ENCODE results near the gene ZNF319. TPM values are rescaled to one million over a fixed set of nuclear protein-coding genes. Genes with fewer than 3 reads are reported as not detected.

ZNF319 gene
- total RNA-seq, 2 donors from 2014 or later, result 9.6 to 10.7 TPM

DNA sequence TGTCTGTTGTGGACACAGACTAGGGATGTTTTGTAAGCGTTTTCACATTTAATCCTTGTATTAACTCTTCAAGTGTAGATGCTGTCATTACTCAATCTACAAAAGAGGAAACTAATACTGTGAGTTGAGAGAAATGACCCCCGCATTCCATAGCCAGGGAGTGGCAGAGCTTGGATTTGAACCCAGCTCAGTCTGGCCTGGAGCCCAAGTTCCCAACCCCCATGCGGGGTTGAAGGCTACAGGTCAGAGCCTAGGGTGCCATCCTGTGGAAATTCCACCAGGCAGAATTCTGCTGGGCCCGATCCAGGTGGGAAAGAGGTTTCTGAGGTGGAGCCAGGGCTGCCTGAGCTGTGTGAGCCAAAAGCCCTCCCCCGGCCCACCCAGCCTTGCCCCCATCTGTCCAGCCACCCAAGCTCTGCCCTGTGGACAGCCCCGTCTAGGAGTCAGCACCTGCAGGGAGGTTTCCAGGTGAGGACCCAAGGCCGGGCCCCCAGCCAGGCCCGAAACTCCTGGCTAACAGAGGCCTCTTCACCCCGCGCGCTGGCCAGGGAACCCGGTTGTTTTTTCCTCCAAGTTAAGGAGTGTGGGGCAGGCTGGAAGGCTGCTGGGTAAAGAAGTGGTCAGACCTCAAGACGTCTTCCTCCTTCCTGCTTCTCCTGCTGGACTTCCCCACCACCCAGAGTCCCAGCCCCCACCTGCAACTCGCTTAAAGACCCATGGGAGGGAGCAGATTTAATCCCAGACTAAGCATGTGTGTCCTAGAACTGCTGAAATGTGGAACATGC lies 30.7 kb upstream of the ZNF319 start:
- no peak overlapping the region for H3K4me3 Mint-ChIP-seq
- H3K9me3 Mint-ChIP-seq, result no peaks in the 10 kb centered on the region
- no peaks in the 10 kb centered on the region for H3K36me3 Mint-ChIP-seq
- no peak overlapping the region for H3K27ac Mint-ChIP-seq
- ATAC-seq (no peak), DNase-seq (ENCODE audit: low spot score) (no peak)
- peaks cover 0 to 3% of the 10 kb centered on the region in 2 donors for H3K4me1 Mint-ChIP-seq (ENCODE audit: low read depth in 2 of 2)
- peaks cover 0 to 8% of the 10 kb centered on the region in 2 donors for H3K27me3 Mint-ChIP-seq

DNA sequence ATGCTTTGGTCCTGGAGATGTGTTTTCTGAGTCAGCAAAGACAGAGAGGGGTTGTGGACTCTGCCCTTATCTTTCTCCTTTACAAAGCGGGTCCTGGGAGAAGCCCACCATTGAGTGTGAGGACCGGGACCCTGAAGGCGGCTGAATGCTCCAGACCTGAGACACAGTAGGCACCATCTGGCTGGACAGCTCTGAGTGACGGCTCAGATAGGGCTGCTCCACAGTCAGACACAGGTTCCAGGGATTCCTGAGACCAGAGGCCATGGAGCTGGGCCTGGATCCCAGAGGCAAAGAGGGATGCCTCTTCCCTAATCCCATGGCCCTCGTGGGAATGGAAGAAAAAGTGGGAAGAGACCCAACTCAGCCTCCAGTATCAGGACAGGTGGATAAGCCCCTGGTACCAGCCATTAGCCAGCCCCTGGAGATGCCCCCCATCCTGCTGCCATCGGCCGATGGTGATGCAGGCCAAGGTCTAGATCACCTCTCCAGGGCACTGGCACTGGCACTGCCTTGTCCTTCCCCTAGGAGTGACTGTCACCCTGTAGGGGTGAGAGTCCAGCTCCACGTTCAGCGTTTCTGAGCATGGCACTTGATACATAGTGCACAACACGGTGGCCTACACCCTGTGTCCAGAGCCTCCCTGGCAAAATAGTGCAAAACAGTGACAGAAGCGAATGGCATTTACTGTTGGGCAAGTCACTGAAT lies 29.8 kb upstream of the ZNF319 start:
- Mint-ChIP-seq H3K9me3 (no peaks in the 10 kb centered on the region), H3K4me1 (ENCODE audit: low read depth in 2 of 2) (peaks cover 0 to 3% of the 10 kb centered on the region in 2 donors), H3K36me3 (no peaks in the 10 kb centered on the region), H3K4me3 (no peak overlapping the region), H3K27ac (no peak overlapping the region), H3K27me3 (peaks cover 0 to 8% of the 10 kb centered on the region in 2 donors)
- ATAC-seq, result no peak
- DNase-seq (ENCODE audit: low spot score), result no peak

DNA sequence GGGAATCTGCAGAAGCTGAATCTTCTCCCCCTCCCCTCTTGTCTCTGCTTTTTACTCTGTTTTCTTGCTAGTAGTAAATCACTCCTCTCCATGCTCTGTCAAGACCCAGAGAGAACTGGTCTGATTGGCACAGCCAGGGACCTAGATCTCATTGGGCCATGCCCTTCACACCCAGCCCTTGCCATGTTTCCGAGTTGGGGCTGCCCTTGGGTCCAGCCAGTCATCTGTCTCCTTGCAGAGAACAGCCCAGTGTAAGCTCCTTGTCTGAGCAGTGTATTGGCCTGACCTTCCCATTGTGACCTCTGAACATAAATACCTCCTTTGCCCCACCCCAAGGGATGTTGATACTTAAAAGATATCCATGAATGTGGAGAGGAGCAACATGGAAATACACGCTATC lies 28.9 kb upstream of the ZNF319 start:
- no peak for ATAC-seq
- Mint-ChIP-seq H3K9me3 (no peaks in the 10 kb centered on the region), H3K4me3 (no peak overlapping the region), H3K27me3 (peaks cover 0 to 8% of the 10 kb centered on the region in 2 donors), H3K27ac (no peak overlapping the region), H3K36me3 (no peaks in the 10 kb centered on the region), H3K4me1 (ENCODE audit: low read depth in 2 of 2) (peaks cover 0 to 8% of the 10 kb centered on the region in 2 donors)
- DNase-seq (ENCODE audit: low spot score), result no peak

DNA sequence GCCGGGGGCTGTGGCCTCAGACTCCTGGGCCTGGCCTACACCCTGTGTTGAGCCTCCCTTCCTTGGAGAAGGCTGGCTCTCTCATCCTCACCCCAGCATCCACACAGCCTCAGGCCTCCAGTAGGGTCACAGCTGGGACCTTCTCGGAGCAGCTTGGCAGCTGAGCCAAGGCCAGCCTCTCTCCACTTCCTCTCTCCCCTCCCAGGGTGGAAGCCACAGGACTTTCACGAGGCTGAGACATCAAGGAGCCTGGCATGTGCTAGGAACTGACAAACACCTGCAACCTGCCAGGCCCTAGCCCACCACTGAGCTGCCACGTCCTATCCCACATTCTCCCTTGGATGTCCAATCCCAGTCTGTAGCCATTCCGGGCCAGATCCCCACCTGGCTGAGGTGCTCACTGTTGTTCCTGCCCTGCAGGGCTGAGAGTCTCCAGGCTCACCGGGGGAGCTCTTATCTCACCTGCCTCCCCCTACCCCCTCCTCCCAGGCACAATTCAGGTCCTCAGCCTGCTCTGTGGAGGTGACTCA lies 28.1 kb upstream of the ZNF319 start:
- DNase-seq (ENCODE audit: low spot score), result no peak
- Mint-ChIP-seq H3K27ac (no peak overlapping the region), H3K9me3 (no peaks in the 10 kb centered on the region), H3K4me3 (no peak overlapping the region), H3K4me1 (ENCODE audit: low read depth in 2 of 2) (peaks cover 0 to 12% of the 10 kb centered on the region in 2 donors), H3K27me3 (peaks cover 0 to 8% of the 10 kb centered on the region in 2 donors), H3K36me3 (no peaks in the 10 kb centered on the region)
- ATAC-seq, result no peak

DNA sequence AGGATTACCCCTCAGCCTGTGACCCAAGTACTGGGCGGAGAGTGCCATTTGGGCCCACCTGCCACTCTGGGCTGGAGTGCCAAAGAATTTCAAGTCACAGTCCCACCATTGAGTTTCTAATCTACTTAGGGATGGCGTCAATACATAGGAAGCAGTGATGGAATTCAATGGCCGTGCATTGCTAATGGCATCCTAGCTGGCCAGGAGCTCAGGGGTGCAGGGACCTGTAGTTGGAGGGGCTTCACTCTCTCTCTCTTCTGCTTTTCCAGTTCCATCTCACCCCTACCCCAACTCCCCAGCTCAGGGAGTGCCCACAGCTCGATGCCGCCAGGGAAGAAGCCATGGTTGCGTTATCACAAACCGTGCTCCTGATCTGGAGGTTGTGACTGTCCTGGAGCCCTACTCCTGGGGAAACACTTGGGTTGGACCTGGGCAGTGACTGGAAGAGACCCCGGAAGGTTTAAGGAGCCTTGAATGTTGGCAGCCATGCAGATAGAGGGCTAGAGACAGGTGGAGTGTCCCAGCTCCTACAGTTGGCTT lies 27.5 kb upstream of the ZNF319 start:
- ATAC-seq (no peak), DNase-seq (ENCODE audit: low spot score) (no peak)
- peak overlapping the region; percentile 65 for H3K4me3 Mint-ChIP-seq
- H3K27ac Mint-ChIP-seq, result no peak overlapping the region
- H3K36me3 Mint-ChIP-seq, result no peaks in the 10 kb centered on the region
- H3K4me1 Mint-ChIP-seq (ENCODE audit: low read depth in 2 of 2), result peaks cover 0 to 12% of the 10 kb centered on the region in 2 donors
- peaks cover 0 to 8% of the 10 kb centered on the region in 2 donors for H3K27me3 Mint-ChIP-seq
- H3K9me3 Mint-ChIP-seq, result no peaks in the 10 kb centered on the region

DNA sequence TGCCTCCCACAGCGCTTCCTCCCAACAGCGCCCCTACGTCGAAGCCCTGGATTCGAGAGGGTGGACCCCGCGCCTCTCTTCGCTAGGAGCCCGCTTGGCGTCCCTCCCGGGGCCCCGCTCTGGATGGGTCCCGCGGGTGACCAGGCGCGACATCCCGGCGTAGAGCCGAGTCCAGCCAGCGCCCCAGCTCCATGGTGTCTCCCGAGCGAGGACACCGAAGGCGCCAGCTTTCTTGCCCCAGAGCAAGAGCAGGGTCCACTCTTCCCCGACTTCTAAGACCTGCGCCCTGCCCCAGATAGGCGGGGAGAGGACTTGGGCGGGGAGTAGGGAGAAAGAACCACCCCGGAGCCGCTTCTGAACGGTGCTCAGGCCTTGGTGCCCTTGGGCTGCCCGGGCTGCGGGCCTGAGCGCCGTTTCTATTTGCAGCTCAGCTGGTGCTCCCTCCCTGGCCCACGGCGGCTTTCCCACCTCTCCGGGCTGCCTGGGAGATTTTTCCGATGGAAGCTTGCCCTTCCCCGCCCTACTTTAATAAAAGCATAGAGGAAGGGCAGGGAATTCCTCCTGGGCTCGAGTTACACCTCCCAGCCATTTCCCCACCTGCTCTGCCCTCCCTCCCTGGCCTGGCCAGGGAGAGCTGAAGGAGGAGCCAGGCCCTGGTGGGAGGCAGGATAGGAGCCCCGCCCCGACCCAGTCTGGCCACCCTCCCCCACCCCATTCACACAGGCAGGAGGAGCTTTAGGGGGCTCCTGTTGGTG lies 26.9 kb upstream of the ZNF319 start:
- H3K9me3 Mint-ChIP-seq, result no peaks in the 10 kb centered on the region
- H3K4me3 Mint-ChIP-seq, result peak overlapping the region; percentile 10
- no peaks in the 10 kb centered on the region for H3K36me3 Mint-ChIP-seq
- ATAC-seq (no peak), DNase-seq (ENCODE audit: low spot score) (no peak)
- no peak overlapping the region for H3K27ac Mint-ChIP-seq
- H3K4me1 Mint-ChIP-seq (ENCODE audit: low read depth in 2 of 2), result peaks cover 0 to 12% of the 10 kb centered on the region in 2 donors
- peaks cover 0 to 8% of the 10 kb centered on the region in 2 donors for H3K27me3 Mint-ChIP-seq

DNA sequence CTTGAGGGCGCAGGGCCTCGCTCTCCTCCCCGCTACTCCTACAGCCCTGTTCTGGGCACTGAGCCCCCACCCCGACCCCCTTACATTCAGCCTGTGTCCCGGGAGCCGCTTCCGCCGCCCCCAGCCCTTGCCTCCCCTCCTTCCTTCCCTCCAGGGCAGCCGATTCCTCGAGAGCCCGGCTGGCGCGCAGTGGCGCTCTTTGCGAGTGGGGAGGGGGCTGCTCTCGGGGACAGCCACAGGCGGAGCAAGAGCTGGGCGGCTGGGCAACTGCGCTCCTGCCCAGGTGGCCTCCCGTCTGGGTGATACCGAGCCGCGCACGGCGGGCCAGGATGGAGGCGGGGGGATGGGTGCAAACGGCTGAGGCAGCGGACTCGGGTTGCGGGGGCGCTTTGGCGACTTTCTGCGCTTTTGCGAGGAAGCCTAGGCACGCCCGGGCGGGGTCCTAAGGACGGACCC lies 26.3 kb upstream of the ZNF319 start:
- DNase-seq (ENCODE audit: low spot score) (no peak), ATAC-seq (no peak)
- no peak overlapping the region for H3K27ac Mint-ChIP-seq
- peaks cover 0 to 12% of the 10 kb centered on the region in 2 donors for H3K4me1 Mint-ChIP-seq (ENCODE audit: low read depth in 2 of 2)
- H3K9me3 Mint-ChIP-seq, result no peaks in the 10 kb centered on the region
- peak overlapping the region; percentile 10 for H3K4me3 Mint-ChIP-seq
- H3K27me3 Mint-ChIP-seq, result peaks cover 0 to 8% of the 10 kb centered on the region in 2 donors
- H3K36me3 Mint-ChIP-seq, result no peaks in the 10 kb centered on the region

DNA sequence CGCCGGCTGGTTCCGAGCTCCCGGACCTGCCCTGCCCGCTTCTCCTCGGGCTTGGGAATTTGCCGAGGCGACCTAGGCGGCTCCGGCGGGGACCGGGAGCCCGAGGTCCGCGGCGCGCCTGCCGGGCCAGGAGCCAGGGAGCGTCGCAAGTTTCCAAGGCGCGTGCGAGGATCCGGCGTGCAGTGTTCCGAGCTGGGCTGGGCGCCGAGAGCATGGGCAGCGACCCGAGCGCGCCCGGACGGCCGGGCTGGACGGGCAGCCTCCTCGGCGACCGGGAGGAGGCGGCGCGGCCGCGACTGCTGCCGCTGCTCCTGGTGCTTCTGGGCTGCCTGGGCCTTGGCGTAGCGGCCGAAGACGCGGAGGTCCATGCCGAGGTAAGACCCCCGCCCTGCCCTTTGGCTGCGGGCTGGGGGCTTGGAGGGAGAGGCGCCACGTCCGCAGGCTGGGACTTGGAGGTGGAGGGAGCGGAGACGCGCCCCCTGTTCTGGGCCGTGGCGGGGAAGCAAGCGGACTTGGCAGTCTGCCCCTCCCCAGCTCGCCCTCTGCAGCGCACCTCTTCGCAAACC lies 25.8 kb upstream of the ZNF319 start:
- DNase-seq (ENCODE audit: low spot score) (no peak), ATAC-seq (peak in 1 of 2 donors; percentile 17)
- peaks cover 0 to 8% of the 10 kb centered on the region in 2 donors for H3K27me3 Mint-ChIP-seq
- H3K27ac Mint-ChIP-seq, result no peak overlapping the region
- no peak overlapping the region for H3K4me3 Mint-ChIP-seq
- H3K36me3 Mint-ChIP-seq, result no peaks in the 10 kb centered on the region
- peaks cover 0 to 12% of the 10 kb centered on the region in 2 donors for H3K4me1 Mint-ChIP-seq (ENCODE audit: low read depth in 2 of 2)
- H3K9me3 Mint-ChIP-seq, result no peaks in the 10 kb centered on the region

DNA sequence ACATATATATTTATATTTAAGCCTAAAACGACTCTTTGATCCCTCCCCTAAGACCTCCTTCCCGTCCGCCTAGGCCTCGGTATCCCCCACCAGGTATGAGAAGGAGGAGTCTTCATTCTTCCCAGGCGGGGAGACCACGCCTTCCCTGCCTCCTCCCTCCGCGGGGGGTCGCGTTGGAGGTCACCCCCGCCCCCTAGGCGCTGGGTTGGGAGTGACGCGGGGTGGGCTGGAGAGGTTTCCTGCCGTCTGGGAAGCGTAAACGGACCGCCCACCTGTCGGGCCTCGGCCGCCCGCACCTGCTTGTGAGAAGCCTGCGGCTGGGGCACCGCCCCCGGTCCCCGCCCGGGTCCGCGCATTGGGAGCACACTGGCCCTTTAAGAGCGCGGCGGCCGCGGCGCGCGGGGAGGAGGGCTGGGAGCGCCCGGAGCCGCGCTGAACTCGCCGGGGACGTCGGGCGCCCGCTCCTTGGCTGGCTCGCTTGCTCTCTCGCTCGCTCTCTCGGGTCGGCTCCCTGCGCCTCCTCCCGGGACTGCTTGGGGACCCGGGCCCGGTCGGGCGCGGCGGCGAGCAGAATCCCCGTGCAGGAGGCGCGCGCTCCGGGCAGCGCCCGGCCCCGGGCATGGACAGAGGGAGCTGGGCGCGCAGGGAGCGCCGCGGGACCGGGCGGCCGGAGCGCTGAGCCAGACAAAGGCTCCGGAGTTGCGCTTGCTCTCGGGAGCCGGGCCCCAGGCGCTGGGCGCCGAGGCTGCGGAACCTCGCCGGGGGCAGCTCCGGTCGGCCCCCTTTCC lies 25.1 kb upstream of the ZNF319 start, which contains the start of gene MMP15:
Gene MMP15, plus strand, starts transcription at position 404 of the 788 bp plus-strand sequence. CDS start 597 bp downstream, outside the sequence.
- H3K27me3 Mint-ChIP-seq, result peaks cover 0 to 8% of the 10 kb centered on the region in 2 donors
- H3K27ac Mint-ChIP-seq, result peak within 1 kb of the TSS in 1 of 2 donors; percentile 62
- H3K36me3 Mint-ChIP-seq, result no peaks in the 10 kb centered on the region
- peaks cover 6 to 15% of the 10 kb centered on the region in 2 donors for H3K4me1 Mint-ChIP-seq (ENCODE audit: low read depth in 2 of 2)
- ATAC-seq (peak; percentile 74 to 82), DNase-seq (ENCODE audit: low spot score) (no peak)
- H3K9me3 Mint-ChIP-seq, result no peaks in the 10 kb centered on the region
- H3K4me3 Mint-ChIP-seq, result peak within 1 kb of the TSS; percentile 82

DNA sequence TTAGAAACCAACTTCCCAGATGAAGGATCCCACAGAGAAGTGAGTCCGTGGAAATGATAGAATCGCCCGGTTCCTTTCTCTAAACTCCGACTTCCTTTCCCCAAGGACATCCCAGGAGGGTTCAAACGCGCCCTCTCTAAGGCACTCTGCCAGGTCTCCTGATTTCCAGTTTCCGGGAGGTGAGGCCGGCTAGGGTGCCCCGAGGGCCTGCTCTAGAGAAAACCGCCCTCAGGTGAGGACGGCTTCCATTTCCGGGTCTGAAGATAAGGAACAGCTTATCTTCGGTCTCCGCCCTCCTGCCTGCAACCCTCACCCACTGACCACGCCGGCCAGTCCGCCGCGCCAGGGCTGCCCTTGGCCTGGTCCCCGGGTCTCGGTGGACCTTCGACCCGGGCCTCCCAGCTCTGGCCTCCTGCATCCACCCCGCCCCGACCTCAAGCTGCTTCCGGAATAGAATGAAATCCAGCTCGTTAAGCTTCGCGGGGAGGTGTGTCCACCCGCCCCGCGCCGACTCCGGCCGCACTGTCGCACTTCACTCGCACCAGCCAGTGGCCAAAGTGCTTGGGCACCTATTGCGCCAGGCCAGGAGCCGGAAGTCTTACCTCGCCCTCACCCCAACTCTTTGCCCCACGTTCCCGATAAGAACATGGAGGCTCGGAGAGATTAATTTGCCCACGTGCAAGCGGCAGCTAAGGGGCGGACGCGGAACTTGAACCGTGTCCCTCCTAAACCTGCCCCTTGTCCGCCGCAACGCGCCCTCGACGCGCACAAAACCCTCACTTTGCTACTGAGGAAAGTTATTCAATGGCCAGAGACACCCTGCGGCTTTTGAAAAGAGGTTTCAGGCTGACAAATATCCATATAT lies 24.2 kb upstream of the ZNF319 start:
- peak; percentile 34 to 66 for ATAC-seq

DNA sequence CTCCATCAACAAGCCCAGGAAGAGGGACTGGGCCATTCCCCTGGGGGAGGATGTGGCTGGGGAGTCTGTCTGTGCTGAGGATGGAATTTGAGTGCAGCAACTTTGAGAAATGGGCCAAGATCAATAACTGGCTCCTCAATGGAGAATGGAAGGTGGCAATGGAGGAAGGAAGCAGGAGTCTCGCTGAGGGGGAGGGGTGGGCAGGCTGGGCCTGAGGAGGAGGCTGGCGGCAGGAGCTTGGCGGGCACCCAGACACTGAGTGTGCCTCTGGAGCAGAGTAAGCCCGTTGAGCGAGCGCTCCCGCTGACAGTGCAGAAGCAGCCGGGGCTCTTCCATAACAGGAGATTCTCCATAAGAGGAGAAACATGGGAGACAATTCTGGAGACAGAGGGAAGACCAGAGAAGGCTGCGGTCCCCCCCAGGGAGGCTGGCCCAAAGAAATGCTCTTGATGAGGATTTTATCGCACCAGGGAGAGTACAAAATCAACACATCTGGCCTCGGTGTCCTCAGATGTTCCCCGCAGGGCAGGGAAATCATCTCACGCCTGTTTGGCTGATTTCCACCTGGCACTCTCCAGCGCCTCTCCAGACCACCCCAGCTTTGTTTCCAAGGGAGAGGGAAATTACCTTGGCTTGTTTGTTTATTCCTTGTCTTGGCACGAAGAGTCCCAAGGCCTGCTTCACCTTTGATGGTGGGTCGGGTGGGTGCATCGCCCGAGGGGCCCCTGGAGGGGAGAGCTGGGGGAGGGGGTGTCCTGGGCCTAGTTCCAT lies 22.3 kb upstream of the ZNF319 start:
- Mint-ChIP-seq H3K4me1 (ENCODE audit: low read depth in 2 of 2) (peaks cover 9 to 16% of the 10 kb centered on the region in 2 donors), H3K9me3 (no peaks in the 10 kb centered on the region), H3K27ac (no peak overlapping the region), H3K27me3 (no peaks in the 10 kb centered on the region), H3K36me3 (no peaks in the 10 kb centered on the region), H3K4me3 (no peak overlapping the region)
- DNase-seq (ENCODE audit: low spot score), result no peak
- ATAC-seq, result no peak

More for the DNA sequence above, 24.2 kb upstream of the ZNF319 start:
- H3K4me3 Mint-ChIP-seq, result peak overlapping the region; percentile 82
- peaks cover 0 to 8% of the 10 kb centered on the region in 2 donors for H3K27me3 Mint-ChIP-seq
- H3K36me3 Mint-ChIP-seq, result no peaks in the 10 kb centered on the region
- peaks cover 9 to 19% of the 10 kb centered on the region in 2 donors for H3K4me1 Mint-ChIP-seq (ENCODE audit: low read depth in 2 of 2)
- no peaks in the 10 kb centered on the region for H3K9me3 Mint-ChIP-seq
- no peak for DNase-seq (ENCODE audit: low spot score)
- H3K27ac Mint-ChIP-seq, result peak overlapping the region in 1 of 2 donors; percentile 62
